HCT116 (cell line): ENCODE data around the gene DDX24. TPM values are rescaled to one million over a fixed set of nuclear protein-coding genes. Genes with fewer than 3 reads are reported as not detected.

Experiments
- ATAC-seq: fragments of 200-7000 bp; cut with Tn5 transposase; 2 replicates; pipeline ENCODE4 v1.9.1; 2020; ENCODE audit warnings: mild to moderate bottlenecking, moderate library complexity
- BruUV-seq: library from RNA; stranded (reverse); fragments of 400-500 nt; replicated peaks from 2 replicates; lab custom pipeline; 2021; lab: Mats Ljungman, UMichigan
- CTCF ChIA-PET: fragments of 300-600 bp; sonication (Branson Sonifier 250); formaldehyde crosslinking; loops from one replicate; lab custom pipeline; 2021; ENCODE audit warnings: antibody characterized with exemption; lab: Charles Lee
- POLR2A ChIA-PET: fragments of 300-600, 350-600 bp; sonication (Branson Sonifier 250); formaldehyde crosslinking; loops from one replicate; lab custom pipeline; 2021; ENCODE audit warnings: antibody characterized with exemption; lab: Charles Lee
- RAD21 ChIA-PET, 2 experiments: fragments of 300-600 bp; sonication (Branson Sonifier 250); formaldehyde crosslinking; loops; one replicate each; lab custom pipeline; 2023; ENCODE audit warnings: low total read pairs in 2 of 2; ENCODE audit not compliant: uncharacterized antibody in 2 of 2, unreplicated experiment in 2 of 2, low non-redundant PET in 1 of 2; lab: Charles Lee
- DNase-seq: peaks from one replicate; pipeline ENCODE4 v3.0.0-alpha.2; 2010; ENCODE audit warnings: low read depth, low spot score
- H2AFZ ChIP-seq: fragments of 200-600 bp; shearing (Covaris generic), sonication (generic); 2 replicates; pipeline ENCODE4 v1.6.1; 2017; ENCODE audit warnings: low read depth, mixed run types, mixed read lengths, antibody characterized with exemption, low read length; ENCODE audit not compliant: poor library complexity, severe bottlenecking
- H3K27ac ChIP-seq: 2 replicates; pipeline ENCODE4 v1.5.1; 2012; ENCODE audit warnings: low read depth, low read length
- H3K27me3 ChIP-seq: fragments of 200-600 bp; sonication (generic); 2 replicates; pipeline ENCODE4 v1.6.1; 2016; ENCODE audit warnings: mixed run types, low read length, mixed read lengths; ENCODE audit not compliant: insufficient read depth
- H3K36me3 ChIP-seq, 2 experiments: fragments of 200-500 bp in 1 of 2; fragments of 200-600 bp in 1 of 2; sonication (Bioruptor generic) in 1 of 2; sonication (generic) in 1 of 2; 2 replicates each; pipeline versions ENCODE4 v1.5.1 to v1.6.1; 2014 to 2016; ENCODE audit warnings: low read length in 2 of 2, inconsistent platforms in 1 of 2, mixed read lengths in 1 of 2, mixed run types in 1 of 2; ENCODE audit not compliant: insufficient read depth in 2 of 2, control insufficient read depth in 1 of 2
- H3K4me1 ChIP-seq, 2 experiments: fragments of 200-600 bp in 1 of 2; sonication (generic) in 1 of 2; 2 replicates each; pipeline versions ENCODE4 v1.5.1 to v1.6.1; 2012 to 2017; ENCODE audit warnings: low read length in 2 of 2, inconsistent platforms in 1 of 2, mild to moderate bottlenecking in 1 of 2, mixed read lengths in 1 of 2, mixed run types in 1 of 2, moderate library complexity in 1 of 2; ENCODE audit not compliant: insufficient read depth in 2 of 2, control insufficient read depth in 1 of 2
- H3K4me2 ChIP-seq: fragments of 200-600 bp; sonication (generic); 2 replicates; pipeline ENCODE4 v1.6.1; 2017; ENCODE audit warnings: mixed run types, low read length, mixed read lengths
- H3K4me3 ChIP-seq, 2 experiments: fragments of 200-600 bp in 1 of 2; sonication (generic) in 1 of 2; replicated peaks in 1 of 2; 2 replicates each; pipeline ENCODE4 v1.5.1; 2011 to 2016; ENCODE audit warnings: low read length in 2 of 2, control low read depth in 1 of 2, low read depth in 1 of 2, mild to moderate bottlenecking in 1 of 2, mixed read lengths in 1 of 2, mixed run types in 1 of 2
- H3K79me2 ChIP-seq: fragments of 200-600 bp; sonication (generic); 2 replicates; pipeline ENCODE4 v1.6.1; 2017; ENCODE audit warnings: mild to moderate bottlenecking, mixed run types, low read length, moderate library complexity, mixed read lengths; ENCODE audit not compliant: insufficient read depth
- H3K9ac ChIP-seq: fragments of 200-600 bp; sonication (generic); 2 replicates; pipeline ENCODE4 v1.6.1; 2016; ENCODE audit warnings: low read length, mixed read lengths
- H3K9me2 ChIP-seq: fragments of 200-600 bp; sonication (generic), shearing (Covaris generic); 2 replicates; pipeline ENCODE4 v1.6.1; 2017; ENCODE audit warnings: mixed run types, mild to moderate bottlenecking, moderate library complexity; ENCODE audit not compliant: insufficient read depth
- H3K9me3 ChIP-seq, 2 experiments: fragments of 200-500 bp in 1 of 2; fragments of 200-600 bp in 1 of 2; sonication (Bioruptor generic) in 1 of 2; sonication (generic) in 1 of 2; 2 replicates each; pipeline ENCODE4 v1.6.1; 2014 to 2017; ENCODE audit warnings: low read length in 2 of 2, mixed read lengths in 2 of 2, inconsistent platforms in 1 of 2, low read depth in 1 of 2, mild to moderate bottlenecking in 1 of 2, mixed run types in 1 of 2, moderate library complexity in 1 of 2; ENCODE audit not compliant: control insufficient read depth in 1 of 2, insufficient read depth in 1 of 2
- H4K20me1 ChIP-seq: fragments of 200-600 bp; sonication (generic), shearing (Covaris generic); 2 replicates; pipeline ENCODE4 v1.6.1; 2017; ENCODE audit warnings: mixed run types, mild to moderate bottlenecking, moderate library complexity; ENCODE audit not compliant: insufficient read depth
- ATF3 ChIP-seq: IDR thresholded peaks from 2 replicates; pipeline ENCODE4 v1.6.1; 2012
- CEBPB ChIP-seq: IDR thresholded peaks from 2 replicates; pipeline ENCODE4 v1.6.1; 2012; ENCODE audit warnings: low read depth
- EZH2 ChIP-seq: fragments of 200-600 bp; sonication (generic); IDR thresholded peaks from 2 replicates; pipeline ENCODE4 v1.6.1; 2017; ENCODE audit warnings: antibody characterized with exemption, mixed run types
- EZH2phosphoT487 ChIP-seq: fragments of 200-600 bp; IDR thresholded peaks from 2 replicates; pipeline ENCODE4 v1.6.1; 2018; ENCODE audit warnings: antibody characterized with exemption, borderline replicate concordance
- FOSL1 ChIP-seq: IDR thresholded peaks from 2 replicates; pipeline ENCODE4 v1.6.1; 2012; ENCODE audit warnings: low read depth
- POLR2A ChIP-seq: IDR thresholded peaks from 2 replicates; pipeline ENCODE4 v1.7.0; 2011; ENCODE audit warnings: borderline replicate concordance; ENCODE audit not compliant: insufficient read depth, insufficient read length; ENCODE audit errors: extremely low read depth
- RAD21 ChIP-seq: IDR thresholded peaks from 2 replicates; pipeline ENCODE4 v1.6.1; 2012; ENCODE audit warnings: low read depth, mild to moderate bottlenecking
- SIN3A ChIP-seq: IDR thresholded peaks from 2 replicates; pipeline ENCODE4 v1.6.1; 2012; ENCODE audit warnings: low read depth
- SP1 ChIP-seq: IDR thresholded peaks from 2 replicates; pipeline ENCODE4 v1.6.1; 2012; ENCODE audit warnings: low read depth
- TCF7L2 ChIP-seq: IDR thresholded peaks from 2 replicates; pipeline ENCODE4 v1.7.0; 2011; ENCODE audit warnings: borderline replicate concordance, inconsistent platforms; ENCODE audit not compliant: insufficient read depth, insufficient read length; ENCODE audit errors: extremely low read depth
- YY1 ChIP-seq: IDR thresholded peaks from 2 replicates; pipeline ENCODE4 v1.6.1; 2011; ENCODE audit warnings: low read length, low read depth, moderate library complexity, mild to moderate bottlenecking; ENCODE audit not compliant: insufficient replicate concordance; ENCODE audit errors: extremely low read depth
- ZFX ChIP-seq: fragments of 450-650 bp; IDR thresholded peaks from 2 replicates; pipeline ENCODE4 v1.6.1; 2017
- intact Hi-C: fragments of 100-400 bp; cut with micrococcal nuclease; formaldehyde crosslinking; loops from 2 replicates; pipeline ENCODE4 v1.10.0; 2022
- total RNA-seq: library from RNA; stranded (reverse); gene quantifications from one replicate; pipeline ENCODE4 v1.2.1, GENCODE V29; 2021; ENCODE audit not compliant: unreplicated experiment
- TF ChIP-seq, protein P1 (sequence below): IDR thresholded peaks from 2 replicates; pipeline ENCODE4 v1.6.1; 2012; ENCODE audit warnings: low read depth
- TF ChIP-seq, protein P2 (sequence below): IDR thresholded peaks from 2 replicates; pipeline ENCODE4 v1.6.1; 2011; ENCODE audit warnings: mild to moderate bottlenecking, low read length, moderate library complexity; ENCODE audit not compliant: insufficient replicate concordance; ENCODE audit errors: extremely low read depth
- TF ChIP-seq, protein P3 (sequence below), 3 experiments: fragments of 200-600 bp in 1 of 3; sonication (generic) in 1 of 3; IDR thresholded peaks in 2 of 3; conservative IDR thresholded peaks in 1 of 3; 2 replicates each; pipeline ENCODE4 v1.5.1; 2012 to 2017; ENCODE audit warnings: low read depth in 2 of 3, low read length in 2 of 3, antibody characterized with exemption in 1 of 3, borderline replicate concordance in 1 of 3, control low read depth in 1 of 3, mild to moderate bottlenecking in 1 of 3, mixed read lengths in 1 of 3, mixed run types in 1 of 3, moderate library complexity in 1 of 3; ENCODE audit not compliant: insufficient read depth in 1 of 3

The DDX24 gene
- total RNA-seq, 1 experiment from 2014 or later = 169 TPM

DNA sequence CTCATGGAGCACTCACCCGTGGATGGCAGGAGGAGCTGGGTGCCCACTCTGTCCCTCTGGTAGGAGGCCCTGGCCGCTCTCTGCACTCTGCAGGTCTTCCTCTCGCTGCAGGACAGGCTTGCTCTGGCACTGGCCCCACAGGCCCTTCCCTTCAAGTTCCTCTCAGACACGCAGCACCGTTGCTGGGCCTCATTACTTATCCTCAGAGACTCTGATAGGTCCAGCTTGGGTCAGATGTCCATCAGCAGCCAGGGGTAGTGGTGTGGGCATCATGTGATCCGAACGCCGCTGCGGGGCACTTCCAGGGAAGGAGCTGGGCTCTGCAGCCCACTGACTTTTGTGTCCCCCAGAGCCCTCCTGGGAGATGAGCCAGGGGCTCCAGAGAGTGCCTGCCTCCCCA lies 43.0 kb downstream of the DDX24 start:
- no peak for TF ChIP-seq FOSL1
- no peak for TF ChIP-seq ATF3
- no peak for TF ChIP-seq CEBPB
- no peak for TF ChIP-seq SIN3A
- no peak for TF ChIP-seq EZH2
- TF ChIP-seq, protein P1, sequence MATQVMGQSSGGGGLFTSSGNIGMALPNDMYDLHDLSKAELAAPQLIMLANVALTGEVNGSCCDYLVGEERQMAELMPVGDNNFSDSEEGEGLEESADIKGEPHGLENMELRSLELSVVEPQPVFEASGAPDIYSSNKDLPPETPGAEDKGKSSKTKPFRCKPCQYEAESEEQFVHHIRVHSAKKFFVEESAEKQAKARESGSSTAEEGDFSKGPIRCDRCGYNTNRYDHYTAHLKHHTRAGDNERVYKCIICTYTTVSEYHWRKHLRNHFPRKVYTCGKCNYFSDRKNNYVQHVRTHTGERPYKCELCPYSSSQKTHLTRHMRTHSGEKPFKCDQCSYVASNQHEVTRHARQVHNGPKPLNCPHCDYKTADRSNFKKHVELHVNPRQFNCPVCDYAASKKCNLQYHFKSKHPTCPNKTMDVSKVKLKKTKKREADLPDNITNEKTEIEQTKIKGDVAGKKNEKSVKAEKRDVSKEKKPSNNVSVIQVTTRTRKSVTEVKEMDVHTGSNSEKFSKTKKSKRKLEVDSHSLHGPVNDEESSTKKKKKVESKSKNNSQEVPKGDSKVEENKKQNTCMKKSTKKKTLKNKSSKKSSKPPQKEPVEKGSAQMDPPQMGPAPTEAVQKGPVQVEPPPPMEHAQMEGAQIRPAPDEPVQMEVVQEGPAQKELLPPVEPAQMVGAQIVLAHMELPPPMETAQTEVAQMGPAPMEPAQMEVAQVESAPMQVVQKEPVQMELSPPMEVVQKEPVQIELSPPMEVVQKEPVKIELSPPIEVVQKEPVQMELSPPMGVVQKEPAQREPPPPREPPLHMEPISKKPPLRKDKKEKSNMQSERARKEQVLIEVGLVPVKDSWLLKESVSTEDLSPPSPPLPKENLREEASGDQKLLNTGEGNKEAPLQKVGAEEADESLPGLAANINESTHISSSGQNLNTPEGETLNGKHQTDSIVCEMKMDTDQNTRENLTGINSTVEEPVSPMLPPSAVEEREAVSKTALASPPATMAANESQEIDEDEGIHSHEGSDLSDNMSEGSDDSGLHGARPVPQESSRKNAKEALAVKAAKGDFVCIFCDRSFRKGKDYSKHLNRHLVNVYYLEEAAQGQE = no peak
- TF ChIP-seq RAD21 = no peak
- TF ChIP-seq EZH2phosphoT487 = no peak
- TF ChIP-seq, protein P2, sequence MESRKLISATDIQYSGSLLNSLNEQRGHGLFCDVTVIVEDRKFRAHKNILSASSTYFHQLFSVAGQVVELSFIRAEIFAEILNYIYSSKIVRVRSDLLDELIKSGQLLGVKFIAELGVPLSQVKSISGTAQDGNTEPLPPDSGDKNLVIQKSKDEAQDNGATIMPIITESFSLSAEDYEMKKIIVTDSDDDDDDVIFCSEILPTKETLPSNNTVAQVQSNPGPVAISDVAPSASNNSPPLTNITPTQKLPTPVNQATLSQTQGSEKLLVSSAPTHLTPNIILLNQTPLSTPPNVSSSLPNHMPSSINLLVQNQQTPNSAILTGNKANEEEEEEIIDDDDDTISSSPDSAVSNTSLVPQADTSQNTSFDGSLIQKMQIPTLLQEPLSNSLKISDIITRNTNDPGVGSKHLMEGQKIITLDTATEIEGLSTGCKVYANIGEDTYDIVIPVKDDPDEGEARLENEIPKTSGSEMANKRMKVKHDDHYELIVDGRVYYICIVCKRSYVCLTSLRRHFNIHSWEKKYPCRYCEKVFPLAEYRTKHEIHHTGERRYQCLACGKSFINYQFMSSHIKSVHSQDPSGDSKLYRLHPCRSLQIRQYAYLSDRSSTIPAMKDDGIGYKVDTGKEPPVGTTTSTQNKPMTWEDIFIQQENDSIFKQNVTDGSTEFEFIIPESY = no peak
- TF ChIP-seq YY1 = no peak
- no peak for TF ChIP-seq ZFX
- TF ChIP-seq POLR2A = no peak
- TF ChIP-seq, protein P3, sequence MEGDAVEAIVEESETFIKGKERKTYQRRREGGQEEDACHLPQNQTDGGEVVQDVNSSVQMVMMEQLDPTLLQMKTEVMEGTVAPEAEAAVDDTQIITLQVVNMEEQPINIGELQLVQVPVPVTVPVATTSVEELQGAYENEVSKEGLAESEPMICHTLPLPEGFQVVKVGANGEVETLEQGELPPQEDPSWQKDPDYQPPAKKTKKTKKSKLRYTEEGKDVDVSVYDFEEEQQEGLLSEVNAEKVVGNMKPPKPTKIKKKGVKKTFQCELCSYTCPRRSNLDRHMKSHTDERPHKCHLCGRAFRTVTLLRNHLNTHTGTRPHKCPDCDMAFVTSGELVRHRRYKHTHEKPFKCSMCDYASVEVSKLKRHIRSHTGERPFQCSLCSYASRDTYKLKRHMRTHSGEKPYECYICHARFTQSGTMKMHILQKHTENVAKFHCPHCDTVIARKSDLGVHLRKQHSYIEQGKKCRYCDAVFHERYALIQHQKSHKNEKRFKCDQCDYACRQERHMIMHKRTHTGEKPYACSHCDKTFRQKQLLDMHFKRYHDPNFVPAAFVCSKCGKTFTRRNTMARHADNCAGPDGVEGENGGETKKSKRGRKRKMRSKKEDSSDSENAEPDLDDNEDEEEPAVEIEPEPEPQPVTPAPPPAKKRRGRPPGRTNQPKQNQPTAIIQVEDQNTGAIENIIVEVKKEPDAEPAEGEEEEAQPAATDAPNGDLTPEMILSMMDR (IDR thresholded peaks at IDR 0.05 in 2 of 3, conservative IDR thresholded peaks at IDR 0.05 in 1 of 3; ENCODE audit: borderline replicate concordance in 1 of 3, insufficient read depth in 1 of 3, low read depth in 2 of 3, low read length in 2 of 3) = no peak
- TF ChIP-seq SP1 = no peak
- no peak for TF ChIP-seq TCF7L2
- Histone ChIP-seq H3K36me3 (no peaks in the 10 kb centered on the region), H3K4me3 (no peak overlapping the region), H4K20me1 (no peaks in the 10 kb centered on the region), H3K9me2 (no peaks in the 10 kb centered on the region), H3K9me3 (peaks cover 0 to 4% of the 10 kb centered on the region in 2 experiments; a peak in 1 of 4 replicates), H2AFZ (no peak overlapping the region), H3K9ac (no peak overlapping the region), H3K27ac (no peak overlapping the region), H3K79me2 (no peaks in the 10 kb centered on the region), H3K27me3 (no peaks in the 10 kb centered on the region), H3K4me1 (peaks cover 3 to 10% of the 10 kb centered on the region in 2 experiments; a peak in 3 of 4 replicates), H3K4me2 (no peak overlapping the region)
- no TSS peak for BruUV-seq
- intact Hi-C loops = loop anchor here (2.0 kb wide), 1 partner anchor 99 kb away; no protein-coding TSS in a partner anchor
- ChIA-PET CTCF (no interaction called here), RAD21 (no interaction called here), POLR2A (no interaction called here)
- ATAC-seq (no peak), DNase-seq (no peak)
